HEK293 (cell line): ENCODE measurements around the gene RAB1A.

Experiments
- GLI2 ChIP-seq: fragments of 450-650 bp; formaldehyde crosslinking; IDR thresholded peaks from 2 replicates; pipeline ENCODE4; 2017; ENCODE audit warnings: missing biosample characterization, missing genetic modification characterization, low read depth, borderline replicate concordance
- GLI4 ChIP-seq: fragments of 450-650 bp; formaldehyde crosslinking; IDR thresholded peaks from 2 replicates; pipeline ENCODE4 v1.5.1; 2016; ENCODE audit warnings: missing biosample characterization, missing genetic modification characterization
- KLF9 ChIP-seq: fragments of 450-650 bp; formaldehyde crosslinking; IDR thresholded peaks from 2 replicates; pipeline ENCODE4 v1.5.1; 2016; ENCODE audit warnings: missing biosample characterization, missing genetic modification characterization, low read depth
- MZF1 ChIP-seq: fragments of 450-650 bp; formaldehyde crosslinking; IDR thresholded peaks from 2 replicates; pipeline ENCODE4 v1.5.1; 2017; ENCODE audit warnings: missing biosample characterization, missing genetic modification characterization, borderline replicate concordance
- RBAK ChIP-seq: fragments of 450-650 bp; formaldehyde crosslinking; IDR thresholded peaks from 2 replicates; pipeline ENCODE4 v1.5.1; 2016; ENCODE audit warnings: missing biosample characterization, missing genetic modification characterization
- SALL2 ChIP-seq: fragments of 450-650 bp; formaldehyde crosslinking; IDR thresholded peaks from 2 replicates; pipeline ENCODE4 v1.5.0; 2017; ENCODE audit warnings: missing biosample characterization, mild to moderate bottlenecking, missing genetic modification characterization, borderline replicate concordance
- TRIM28 ChIP-seq: IDR thresholded peaks from 2 replicates; pipeline ENCODE4 v1.6.1; 2011; ENCODE audit warnings: low read length, control low read depth, borderline replicate concordance
- ZFP3 ChIP-seq: fragments of 450-650 bp; formaldehyde crosslinking; IDR thresholded peaks from 2 replicates; pipeline ENCODE4 v1.5.1; 2016; ENCODE audit warnings: low read depth, missing biosample characterization, missing genetic modification characterization
- ZFP69B ChIP-seq: fragments of 450-650 bp; formaldehyde crosslinking; IDR thresholded peaks from 2 replicates; pipeline ENCODE4 v1.5.1; 2016; ENCODE audit warnings: missing biosample characterization, missing genetic modification characterization
- ZIC2 ChIP-seq: fragments of 450-650 bp; formaldehyde crosslinking; IDR thresholded peaks from 2 replicates; pipeline ENCODE4 v1.5.1; 2016; ENCODE audit warnings: missing biosample characterization, missing genetic modification characterization
- ZNF112 ChIP-seq: fragments of 450-650 bp; formaldehyde crosslinking; IDR thresholded peaks from 2 replicates; pipeline ENCODE4 v1.5.0; 2017; ENCODE audit warnings: missing biosample characterization, missing genetic modification characterization
- ZNF114 ChIP-seq: fragments of 450-650 bp; formaldehyde crosslinking; IDR thresholded peaks from 2 replicates; pipeline ENCODE4 v1.5.0; 2017; ENCODE audit warnings: missing biosample characterization, missing genetic modification characterization
- ZNF138 ChIP-seq: fragments of 450-650 bp; formaldehyde crosslinking; IDR thresholded peaks from 2 replicates; pipeline ENCODE4 v1.5.1; 2016; ENCODE audit warnings: missing biosample characterization, missing genetic modification characterization, borderline replicate concordance
- ZNF350 ChIP-seq: fragments of 450-650 bp; formaldehyde crosslinking; IDR thresholded peaks from 2 replicates; pipeline ENCODE4 v1.5.0; 2017; ENCODE audit warnings: missing biosample characterization, mild to moderate bottlenecking, missing genetic modification characterization
- ZNF37A ChIP-seq: fragments of 450-650 bp; IDR thresholded peaks from 2 replicates; pipeline ENCODE4 v1.5.1; 2018; ENCODE audit warnings: missing biosample characterization, missing genetic modification characterization
- ZNF416 ChIP-seq: fragments of 450-650 bp; formaldehyde crosslinking; IDR thresholded peaks from 2 replicates; pipeline ENCODE4 v1.5.1; 2016; ENCODE audit warnings: missing biosample characterization, missing genetic modification characterization
- ZNF423 ChIP-seq: fragments of 450-650 bp; formaldehyde crosslinking; IDR thresholded peaks from 2 replicates; pipeline ENCODE4 v1.5.1; 2016; ENCODE audit warnings: missing biosample characterization, missing genetic modification characterization
- ZNF426 ChIP-seq: fragments of 450-650 bp; formaldehyde crosslinking; IDR thresholded peaks from 2 replicates; pipeline ENCODE4 v1.5.1; 2017; ENCODE audit warnings: missing biosample characterization, missing genetic modification characterization, mild to moderate bottlenecking, inconsistent platforms, moderate library complexity
- ZNF514 ChIP-seq: fragments of 450-650 bp; formaldehyde crosslinking; IDR thresholded peaks from 2 replicates; pipeline ENCODE4 v1.5.1; 2016; ENCODE audit warnings: missing biosample characterization, missing genetic modification characterization
- ZNF530 ChIP-seq: fragments of 450-650 bp; formaldehyde crosslinking; IDR thresholded peaks from 2 replicates; pipeline ENCODE4 v1.5.1; 2016; ENCODE audit warnings: low read depth, missing biosample characterization, missing genetic modification characterization
- ZNF548 ChIP-seq: fragments of 450-650 bp; formaldehyde crosslinking; IDR thresholded peaks from 2 replicates; pipeline ENCODE4 v1.5.1; 2016; ENCODE audit warnings: missing biosample characterization, missing genetic modification characterization
- ZNF549 ChIP-seq: fragments of 450-650 bp; IDR thresholded peaks from 2 replicates; pipeline ENCODE4 v1.5.1; 2018; ENCODE audit warnings: missing biosample characterization, missing genetic modification characterization, mild to moderate bottlenecking, inconsistent platforms, moderate library complexity
- ZNF560 ChIP-seq: fragments of 450-650 bp; formaldehyde crosslinking; IDR thresholded peaks from 2 replicates; pipeline ENCODE4 v1.5.1; 2017; ENCODE audit warnings: missing biosample characterization, missing genetic modification characterization, borderline replicate concordance
- ZNF670 ChIP-seq: fragments of 450-650 bp; formaldehyde crosslinking; IDR thresholded peaks from 2 replicates; pipeline ENCODE4 v1.5.1; 2016; ENCODE audit warnings: missing biosample characterization, missing genetic modification characterization, low read depth
- ZNF701 ChIP-seq: fragments of 450-650 bp; formaldehyde crosslinking; IDR thresholded peaks from 2 replicates; pipeline ENCODE4 v1.5.1; 2016; ENCODE audit warnings: missing biosample characterization, missing genetic modification characterization
- ZNF76 ChIP-seq: fragments of 450-650 bp; formaldehyde crosslinking; IDR thresholded peaks from 2 replicates; pipeline ENCODE4; 2016; ENCODE audit warnings: low read depth, missing biosample characterization, missing genetic modification characterization, borderline replicate concordance
- ZNF785 ChIP-seq: fragments of 450-650 bp; formaldehyde crosslinking; IDR thresholded peaks from 2 replicates; pipeline ENCODE4 v1.5.1; 2016; ENCODE audit warnings: missing biosample characterization, missing genetic modification characterization
- ZNF791 ChIP-seq: fragments of 450-650 bp; formaldehyde crosslinking; IDR thresholded peaks from 2 replicates; pipeline ENCODE4 v1.5.1; 2016; ENCODE audit warnings: missing biosample characterization, missing genetic modification characterization
- ZNF830 ChIP-seq: fragments of 450-650 bp; IDR thresholded peaks from 2 replicates; pipeline ENCODE4 v1.5.0; 2018; ENCODE audit warnings: missing biosample characterization, missing genetic modification characterization, low read depth, mild to moderate bottlenecking, moderate library complexity
- TF ChIP-seq, protein P1 (sequence below): fragments of 450-650 bp; IDR thresholded peaks from 2 replicates; pipeline ENCODE4 v1.5.1; 2018; ENCODE audit warnings: missing biosample characterization, mild to moderate bottlenecking, missing genetic modification characterization
- TF ChIP-seq, protein P2 (sequence below): fragments of 450-650 bp; formaldehyde crosslinking; IDR thresholded peaks from 2 replicates; pipeline ENCODE4 v1.5.1; 2016; ENCODE audit warnings: missing biosample characterization, missing genetic modification characterization
- TF ChIP-seq, protein P3 (sequence below): fragments of 450-650 bp; IDR thresholded peaks from 2 replicates; pipeline ENCODE4 v1.5.1; 2018; ENCODE audit warnings: missing biosample characterization, missing genetic modification characterization
- TF ChIP-seq, protein P4 (sequence below): fragments of 450-650 bp; formaldehyde crosslinking; IDR thresholded peaks from 2 replicates; pipeline ENCODE4 v1.5.1; 2016; ENCODE audit warnings: missing biosample characterization, missing genetic modification characterization
- TF ChIP-seq, protein P5 (sequence below): fragments of 450-650 bp; formaldehyde crosslinking; IDR thresholded peaks from 2 replicates; pipeline ENCODE4 v1.5.1; 2016; ENCODE audit warnings: missing biosample characterization, missing genetic modification characterization

The RAB1A gene

DNA sequence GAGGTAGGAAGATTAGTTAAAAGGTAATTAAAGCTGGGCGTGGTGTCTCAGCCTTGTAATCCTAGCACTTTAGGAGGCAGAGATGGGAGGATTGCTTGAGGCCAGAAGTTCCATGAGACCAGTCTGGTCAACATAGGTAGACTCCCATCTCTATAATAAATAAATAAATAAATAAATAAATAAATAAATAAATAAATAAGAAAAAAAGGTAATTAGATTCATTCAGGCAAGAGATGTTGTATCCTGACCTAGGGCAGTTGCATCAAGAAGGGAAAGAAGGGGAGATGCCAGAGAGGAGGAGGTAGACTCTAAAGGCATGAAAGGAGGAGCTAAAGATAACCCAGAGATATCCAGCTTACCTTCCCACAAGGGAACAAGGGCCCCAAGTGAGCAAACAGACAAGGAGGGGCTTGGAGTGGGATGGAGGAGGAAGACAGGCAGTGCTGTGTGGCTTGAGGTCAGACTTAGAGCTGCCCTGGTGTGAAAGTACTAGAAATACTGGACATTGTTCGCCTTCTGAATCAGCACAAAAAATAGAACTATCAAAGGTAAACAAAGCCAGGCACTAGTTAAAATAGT, 7.4 kb upstream of the RAB1A start (continued):
- TF ChIP-seq ZNF560 (tag by site-specific recombination) (peak; percentile 90), KLF9 (tag by site-specific recombination) (no peak), GLI2 (tag by site-specific recombination) (no peak; the same call in 1 of the 2 replicates), ZIC2 (tag by site-specific recombination) (no peak), ZNF785 (tag by site-specific recombination) (no peak), ZFP69B (tag by site-specific recombination) (no peak), ZNF548 (tag by site-specific recombination) (no peak), ZNF423 (tag by site-specific recombination) (no peak), TRIM28 (no peak), ZNF530 (0 out of 2 replicates have a peak, but pooled peaks have one; percentile 73), ZNF426 (tag by site-specific recombination) (peak; percentile 92), MZF1 (no peak), SALL2 (tag by site-specific recombination) (no peak), ZNF138 (tag by site-specific recombination) (0 out of 2 replicates have a peak, but pooled peaks have one; percentile 36), GLI4 (tag by site-specific recombination) (no peak), ZNF112 (no peak), ZNF37A (tag by site-specific recombination) (no peak), ZNF416 (tag by site-specific recombination) (no peak), ZNF830 (tag by site-specific recombination) (no peak), ZNF114 (no peak), ZNF701 (tag by site-specific recombination) (no peak), RBAK (tag by site-specific recombination) (no peak), ZNF76 (tag by site-specific recombination) (no peak), ZNF549 (tag by site-specific recombination) (no peak), ZNF514 (no peak), ZNF350 (no peak), ZNF791 (peak; percentile 87), ZFP3 (tag by site-specific recombination) (0 out of 2 replicates have a peak, but pooled peaks have one; percentile 43), ZNF670 (no peak)
- TF ChIP-seq, protein P1, sequence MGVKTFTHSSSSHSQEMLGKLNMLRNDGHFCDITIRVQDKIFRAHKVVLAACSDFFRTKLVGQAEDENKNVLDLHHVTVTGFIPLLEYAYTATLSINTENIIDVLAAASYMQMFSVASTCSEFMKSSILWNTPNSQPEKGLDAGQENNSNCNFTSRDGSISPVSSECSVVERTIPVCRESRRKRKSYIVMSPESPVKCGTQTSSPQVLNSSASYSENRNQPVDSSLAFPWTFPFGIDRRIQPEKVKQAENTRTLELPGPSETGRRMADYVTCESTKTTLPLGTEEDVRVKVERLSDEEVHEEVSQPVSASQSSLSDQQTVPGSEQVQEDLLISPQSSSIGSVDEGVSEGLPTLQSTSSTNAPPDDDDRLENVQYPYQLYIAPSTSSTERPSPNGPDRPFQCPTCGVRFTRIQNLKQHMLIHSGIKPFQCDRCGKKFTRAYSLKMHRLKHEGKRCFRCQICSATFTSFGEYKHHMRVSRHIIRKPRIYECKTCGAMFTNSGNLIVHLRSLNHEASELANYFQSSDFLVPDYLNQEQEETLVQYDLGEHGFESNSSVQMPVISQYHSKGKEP (tag by site-specific recombination) = no peak
- TF ChIP-seq, protein P2, sequence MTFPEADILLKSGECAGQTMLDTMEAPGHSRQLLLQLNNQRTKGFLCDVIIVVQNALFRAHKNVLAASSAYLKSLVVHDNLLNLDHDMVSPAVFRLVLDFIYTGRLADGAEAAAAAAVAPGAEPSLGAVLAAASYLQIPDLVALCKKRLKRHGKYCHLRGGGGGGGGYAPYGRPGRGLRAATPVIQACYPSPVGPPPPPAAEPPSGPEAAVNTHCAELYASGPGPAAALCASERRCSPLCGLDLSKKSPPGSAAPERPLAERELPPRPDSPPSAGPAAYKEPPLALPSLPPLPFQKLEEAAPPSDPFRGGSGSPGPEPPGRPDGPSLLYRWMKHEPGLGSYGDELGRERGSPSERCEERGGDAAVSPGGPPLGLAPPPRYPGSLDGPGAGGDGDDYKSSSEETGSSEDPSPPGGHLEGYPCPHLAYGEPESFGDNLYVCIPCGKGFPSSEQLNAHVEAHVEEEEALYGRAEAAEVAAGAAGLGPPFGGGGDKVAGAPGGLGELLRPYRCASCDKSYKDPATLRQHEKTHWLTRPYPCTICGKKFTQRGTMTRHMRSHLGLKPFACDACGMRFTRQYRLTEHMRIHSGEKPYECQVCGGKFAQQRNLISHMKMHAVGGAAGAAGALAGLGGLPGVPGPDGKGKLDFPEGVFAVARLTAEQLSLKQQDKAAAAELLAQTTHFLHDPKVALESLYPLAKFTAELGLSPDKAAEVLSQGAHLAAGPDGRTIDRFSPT (tag by site-specific recombination) = no peak
- TF ChIP-seq, protein P3, sequence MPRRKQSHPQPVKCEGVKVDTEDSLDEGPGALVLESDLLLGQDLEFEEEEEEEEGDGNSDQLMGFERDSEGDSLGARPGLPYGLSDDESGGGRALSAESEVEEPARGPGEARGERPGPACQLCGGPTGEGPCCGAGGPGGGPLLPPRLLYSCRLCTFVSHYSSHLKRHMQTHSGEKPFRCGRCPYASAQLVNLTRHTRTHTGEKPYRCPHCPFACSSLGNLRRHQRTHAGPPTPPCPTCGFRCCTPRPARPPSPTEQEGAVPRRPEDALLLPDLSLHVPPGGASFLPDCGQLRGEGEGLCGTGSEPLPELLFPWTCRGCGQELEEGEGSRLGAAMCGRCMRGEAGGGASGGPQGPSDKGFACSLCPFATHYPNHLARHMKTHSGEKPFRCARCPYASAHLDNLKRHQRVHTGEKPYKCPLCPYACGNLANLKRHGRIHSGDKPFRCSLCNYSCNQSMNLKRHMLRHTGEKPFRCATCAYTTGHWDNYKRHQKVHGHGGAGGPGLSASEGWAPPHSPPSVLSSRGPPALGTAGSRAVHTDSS (tag by site-specific recombination) = no peak
- TF ChIP-seq, protein P4, sequence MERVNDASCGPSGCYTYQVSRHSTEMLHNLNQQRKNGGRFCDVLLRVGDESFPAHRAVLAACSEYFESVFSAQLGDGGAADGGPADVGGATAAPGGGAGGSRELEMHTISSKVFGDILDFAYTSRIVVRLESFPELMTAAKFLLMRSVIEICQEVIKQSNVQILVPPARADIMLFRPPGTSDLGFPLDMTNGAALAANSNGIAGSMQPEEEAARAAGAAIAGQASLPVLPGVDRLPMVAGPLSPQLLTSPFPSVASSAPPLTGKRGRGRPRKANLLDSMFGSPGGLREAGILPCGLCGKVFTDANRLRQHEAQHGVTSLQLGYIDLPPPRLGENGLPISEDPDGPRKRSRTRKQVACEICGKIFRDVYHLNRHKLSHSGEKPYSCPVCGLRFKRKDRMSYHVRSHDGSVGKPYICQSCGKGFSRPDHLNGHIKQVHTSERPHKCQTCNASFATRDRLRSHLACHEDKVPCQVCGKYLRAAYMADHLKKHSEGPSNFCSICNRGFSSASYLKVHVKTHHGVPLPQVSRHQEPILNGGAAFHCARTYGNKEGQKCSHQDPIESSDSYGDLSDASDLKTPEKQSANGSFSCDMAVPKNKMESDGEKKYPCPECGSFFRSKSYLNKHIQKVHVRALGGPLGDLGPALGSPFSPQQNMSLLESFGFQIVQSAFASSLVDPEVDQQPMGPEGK = no peak
- TF ChIP-seq, protein P5, sequence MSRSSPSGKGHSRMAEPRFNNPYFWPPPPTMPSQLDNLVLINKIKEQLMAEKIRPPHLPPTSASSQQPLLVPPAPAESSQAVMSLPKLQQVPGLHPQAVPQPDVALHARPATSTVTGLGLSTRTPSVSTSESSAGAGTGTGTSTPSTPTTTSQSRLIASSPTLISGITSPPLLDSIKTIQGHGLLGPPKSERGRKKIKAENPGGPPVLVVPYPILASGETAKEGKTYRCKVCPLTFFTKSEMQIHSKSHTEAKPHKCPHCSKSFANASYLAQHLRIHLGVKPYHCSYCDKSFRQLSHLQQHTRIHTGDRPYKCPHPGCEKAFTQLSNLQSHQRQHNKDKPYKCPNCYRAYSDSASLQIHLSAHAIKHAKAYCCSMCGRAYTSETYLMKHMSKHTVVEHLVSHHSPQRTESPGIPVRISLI (tag by site-specific recombination) = no peak
